ENCODE measurements around the gene LRMDA. TPM values are rescaled to one million over a fixed set of nuclear protein-coding genes. Genes with fewer than 3 reads are reported as not detected.
A peak's percentile ranks its signal among the peaks of the same experiment; 100 is the strongest.

The LRMDA gene
- total and polyA plus RNA-seq, 2 donors (not counting 1 experiment from before 2014, with no cell fraction given) = 0.12 TPM; not detected in 1

- H3K79me2 ChIP-seq (ENCODE audit: control insufficient read depth, insufficient read depth, low read length) = no peaks in the 10 kb centered on the region
- H3K9ac ChIP-seq (ENCODE audit: low read length) = peak overlapping the region; percentile 57
- peak overlapping the region; percentile 72 for H2AFZ ChIP-seq (ENCODE audit: insufficient read depth, low read depth, low read length, poor library complexity, severe bottlenecking)
- no peaks in the 10 kb centered on the region for H4K20me1 ChIP-seq (ENCODE audit: control insufficient read depth, insufficient read depth, low read length, poor library complexity, severe bottlenecking)
- no peaks in the 10 kb centered on the region for H3K9me3 ChIP-seq (ENCODE audit: control extremely low read depth in 1 of 3, control insufficient read depth in 2 of 3, insufficient read depth in 1 of 3, low read length in 2 of 3)
- H3K27me3 ChIP-seq (replicated peaks in 1 of 4; ENCODE audit: control extremely low read depth in 1 of 4, control insufficient read depth in 3 of 4, insufficient read depth in 4 of 4, low read length in 3 of 4) = no peaks in the 10 kb centered on the region
- H3K4me3 ChIP-seq (ENCODE audit: control extremely low read depth in 1 of 5, extremely low read depth in 1 of 5, insufficient read depth in 1 of 5, low read depth in 2 of 5, low read length in 4 of 5) = peak overlapping the region; percentile 17 to 62 (median 42)
- DNase-seq (peak; percentile 12), ATAC-seq (ENCODE audit: low read depth) (no peak)
- no peak overlapping the region for H3K27ac ChIP-seq (ENCODE audit: low read length in 2 of 2)
- no peaks in the 10 kb centered on the region for H3K4me1 ChIP-seq (ENCODE audit: control insufficient read depth in 2 of 2, insufficient read depth in 2 of 2, low read length in 2 of 2)
- POLR2A ChIA-PET = no interaction called here
- CTCF ChIA-PET = interaction anchor here (0.7 kb wide), 1 partner anchor 21 kb away, joined by 3 read pairs; no protein-coding TSS in a partner anchor
- H3K4me2 ChIP-seq (replicated peaks; ENCODE audit: low read depth, low read length, poor library complexity, severe bottlenecking) = peak overlapping the region; percentile 71
- 15% methylated on average over 7 of the region's 8 CpGs for WGBS (ENCODE audit: insufficient coverage)
- no peaks in the 10 kb centered on the region for H3K36me3 ChIP-seq (replicated peaks in 1 of 2; ENCODE audit: control extremely low read depth in 1 of 2, control insufficient read depth in 1 of 2, extremely low read depth in 1 of 2, insufficient read depth in 2 of 2, low read length in 1 of 2)
- no peak for TF ChIP-seq CTCF (IDR thresholded peaks at IDR 0.05)
- TF ChIP-seq EZH2 (IDR thresholded peaks at IDR 0.05; ENCODE audit: borderline replicate concordance, insufficient read depth, low read depth, low read length, poor library complexity, severe bottlenecking) = no peak
- intact Hi-C loops (cut with micrococcal nuclease) = loop anchor here (10.0 kb wide), 1 partner anchor 62 kb away; no protein-coding TSS in a partner anchor
- Mint-ChIP-seq H3K27me3 (peaks cover 11% of the 10 kb centered on the region), H3K27ac (no peak overlapping the region), H3K4me3 (peak overlapping the region; percentile 81), H3K4me1 (peaks cover 13% of the 10 kb centered on the region), H3K9me3 (ENCODE audit: insufficient read depth) (peaks cover under 1% of the 10 kb centered on the region)
Observed at GRCh38 chr10:75772153-75772887, 340.9 kb downstream of the LRMDA start.

GRCh38 chr10:75773231-75773780, 341.9 kb downstream of the LRMDA start:
- no peaks in the 10 kb centered on the region for H3K9me3 ChIP-seq (ENCODE audit: control extremely low read depth in 1 of 3, control insufficient read depth in 2 of 3, insufficient read depth in 1 of 3, low read length in 2 of 3)
- H3K27ac Mint-ChIP-seq = no peak overlapping the region
- peak overlapping the region; percentile 48 for H2AFZ ChIP-seq (ENCODE audit: insufficient read depth, low read depth, low read length, poor library complexity, severe bottlenecking)
- no peaks in the 10 kb centered on the region for H3K36me3 ChIP-seq (replicated peaks in 1 of 2; ENCODE audit: control extremely low read depth in 1 of 2, control insufficient read depth in 1 of 2, extremely low read depth in 1 of 2, insufficient read depth in 2 of 2, low read length in 1 of 2)
- peaks cover 6% of the 10 kb centered on the region for H3K27me3 Mint-ChIP-seq
- DNase-seq (no peak), ATAC-seq (ENCODE audit: low read depth) (no peak)
- H3K4me3 Mint-ChIP-seq = no peak overlapping the region
- H3K9ac ChIP-seq (ENCODE audit: low read length) = no peak overlapping the region
- no peaks in the 10 kb centered on the region for H3K79me2 ChIP-seq (ENCODE audit: control insufficient read depth, insufficient read depth, low read length)
- peaks cover 13% of the 10 kb centered on the region for H3K4me1 Mint-ChIP-seq
- TF ChIP-seq CTCF (IDR thresholded peaks at IDR 0.05) (no peak), EZH2 (IDR thresholded peaks at IDR 0.05; ENCODE audit: borderline replicate concordance, insufficient read depth, low read depth, low read length, poor library complexity, severe bottlenecking) (no peak)
- H4K20me1 ChIP-seq (ENCODE audit: control insufficient read depth, insufficient read depth, low read length, poor library complexity, severe bottlenecking) = no peaks in the 10 kb centered on the region
- H3K4me1 ChIP-seq (ENCODE audit: control insufficient read depth in 2 of 2, insufficient read depth in 2 of 2, low read length in 2 of 2) = no peaks in the 10 kb centered on the region
- H3K4me2 ChIP-seq (replicated peaks; ENCODE audit: low read depth, low read length, poor library complexity, severe bottlenecking) = no peak overlapping the region
- 58% methylated on average over 2 of the region's 5 CpGs for WGBS (ENCODE audit: insufficient coverage)
- H3K4me3 ChIP-seq (ENCODE audit: control extremely low read depth in 1 of 5, extremely low read depth in 1 of 5, insufficient read depth in 1 of 5, low read depth in 2 of 5, low read length in 4 of 5) = no peak overlapping the region
- H3K27me3 ChIP-seq (replicated peaks in 1 of 4; ENCODE audit: control extremely low read depth in 1 of 4, control insufficient read depth in 3 of 4, insufficient read depth in 4 of 4, low read length in 3 of 4) = no peaks in the 10 kb centered on the region
- intact Hi-C loops (cut with micrococcal nuclease) = loop anchor here (10.0 kb wide), 1 partner anchor 61 kb away; no protein-coding TSS in a partner anchor
- no peak overlapping the region for H3K27ac ChIP-seq (ENCODE audit: low read length in 2 of 2)
- POLR2A ChIA-PET = no interaction called here
- CTCF ChIA-PET = no interaction called here
- no peaks in the 10 kb centered on the region for H3K9me3 Mint-ChIP-seq (ENCODE audit: insufficient read depth)
